ENCODE measurements around the gene GUCA2A.

Gene GUCA2A

DNA sequence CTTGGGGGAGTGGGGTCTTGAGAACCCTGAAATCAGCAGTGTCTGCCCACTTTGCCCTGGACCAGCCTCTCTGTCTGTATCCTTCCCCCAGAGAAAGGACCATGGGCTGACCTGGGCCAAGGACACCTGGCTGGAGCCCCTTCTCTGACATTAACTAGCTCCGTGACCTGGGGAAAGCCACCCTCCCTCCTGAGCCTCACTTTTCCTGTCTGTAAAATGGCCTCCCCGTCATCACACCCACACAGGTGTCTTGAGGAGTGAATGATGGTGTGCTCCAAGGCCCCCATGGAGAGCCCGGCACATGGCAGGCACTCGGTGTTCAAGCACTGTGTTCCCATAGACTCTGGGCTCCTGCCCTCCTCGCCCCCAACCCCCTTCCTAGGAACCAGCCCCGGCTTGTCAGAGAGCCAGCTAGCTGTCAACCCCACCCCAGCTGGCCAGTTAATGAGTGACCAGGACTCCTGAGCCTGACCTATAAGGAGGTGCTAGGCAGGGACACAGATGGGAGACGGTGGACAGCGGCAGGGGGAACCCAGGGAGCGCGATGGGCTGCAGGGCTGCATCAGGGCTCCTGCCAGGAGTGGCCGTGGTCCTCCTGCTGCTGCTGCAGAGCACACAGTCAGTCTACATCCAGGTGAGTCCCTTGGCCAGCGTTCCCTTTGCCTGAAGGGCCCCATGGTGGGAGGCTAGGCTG is 11.5 kb downstream of the GUCA2A start, which contains the start of gene GUCA2B:
TSS of gene GUCA2B (plus strand) at position 504 of the 694 bp plus-strand sequence. CDS start at position 545, 41 bp downstream.
- no peak for DNase-seq

DNA sequence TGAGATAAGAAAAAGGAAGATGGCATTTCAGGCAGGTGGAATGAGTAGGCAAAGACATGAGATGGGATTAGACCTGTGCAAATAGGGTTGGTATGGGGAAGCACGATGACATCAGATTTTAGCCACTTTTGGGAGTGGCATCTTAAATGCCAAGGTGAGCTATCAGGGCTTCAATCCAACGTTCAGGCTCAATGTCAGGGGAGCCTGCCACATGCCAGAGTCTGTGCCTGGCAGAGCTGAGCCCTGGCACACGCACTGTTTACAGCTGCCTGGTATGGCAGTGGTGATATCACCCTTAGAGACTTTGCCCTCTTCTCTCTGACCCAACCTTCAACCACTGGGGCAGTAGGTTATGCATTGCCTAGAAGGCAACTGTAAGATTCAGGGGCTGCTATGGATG is 12.4 kb downstream of the GUCA2A start:
- DNase-seq, result no peak

DNA sequence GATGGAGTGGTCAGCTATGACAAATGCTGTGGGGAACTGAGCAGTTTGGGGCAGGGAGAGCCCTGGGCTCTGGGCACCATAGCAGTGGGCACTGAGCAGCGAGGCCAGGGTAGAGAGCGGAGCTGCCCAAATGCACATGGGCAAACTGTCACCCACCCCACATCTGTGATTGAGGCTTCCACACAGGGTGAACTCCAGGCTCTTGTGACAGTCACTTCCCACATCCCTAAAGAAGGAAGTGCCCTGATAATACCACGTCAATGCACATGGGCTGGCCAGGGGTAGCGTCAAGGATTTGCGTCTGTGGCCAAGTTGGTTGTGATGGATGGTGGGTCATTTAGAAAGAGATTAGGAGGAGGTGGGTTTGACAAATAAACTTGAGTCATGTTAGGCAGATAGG is 13.9 kb downstream of the GUCA2A start:
- no peak for DNase-seq

DNA sequence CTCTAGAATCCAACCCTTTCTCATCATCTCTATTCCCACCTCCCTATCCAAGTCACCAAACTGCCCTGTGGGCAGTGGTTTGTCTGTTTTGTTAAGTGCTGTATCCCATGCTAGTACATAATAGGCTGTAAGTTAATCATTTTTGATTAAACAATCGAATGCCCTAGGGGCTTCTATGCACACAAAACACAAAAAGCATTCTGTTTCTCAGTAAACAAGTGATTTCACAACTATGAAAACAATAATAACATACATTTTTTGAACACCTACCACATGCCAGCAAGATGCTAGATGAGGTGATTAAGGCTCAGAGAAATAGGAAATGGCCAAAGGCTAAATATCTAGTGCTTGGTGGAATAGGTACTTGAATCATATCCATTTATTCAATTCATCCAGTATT is 16.4 kb downstream of the GUCA2A start:
- no peak for DNase-seq

DNA sequence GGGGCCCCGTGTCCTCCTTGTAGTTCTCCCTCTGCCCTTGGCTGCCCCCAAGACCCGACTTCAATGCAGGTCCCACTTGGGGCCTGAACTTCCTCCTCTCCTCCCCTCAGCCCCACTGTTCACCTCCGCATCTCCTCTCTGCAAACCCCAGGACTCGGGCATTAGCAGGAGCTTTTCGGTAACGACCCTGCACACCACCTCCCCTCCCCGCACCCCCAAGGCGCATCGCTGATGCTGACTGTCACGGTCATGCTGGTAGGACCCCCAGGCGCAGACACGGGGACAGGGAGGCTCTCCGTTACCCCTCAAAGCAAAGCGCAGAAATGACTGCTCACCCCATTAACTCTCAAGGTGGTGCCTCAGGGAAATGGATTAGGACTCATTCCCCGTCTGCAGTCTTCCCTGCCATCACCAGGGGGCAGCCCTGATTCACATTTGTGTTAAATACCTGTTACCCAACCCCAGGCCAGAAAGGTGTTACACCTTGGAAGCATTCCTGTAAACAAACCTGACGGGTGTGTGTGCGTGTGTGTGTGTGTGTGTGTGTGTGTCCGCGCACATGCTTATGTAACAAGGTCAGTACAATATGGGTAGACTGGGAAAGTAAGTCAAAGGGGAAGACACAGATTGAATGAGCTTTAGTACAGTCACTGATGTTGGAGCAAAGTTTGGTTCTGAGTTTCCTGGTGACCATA is 17.8 kb downstream of the GUCA2A start:
- DNase-seq, result peak; percentile 32 to 65 (median 48)

DNA sequence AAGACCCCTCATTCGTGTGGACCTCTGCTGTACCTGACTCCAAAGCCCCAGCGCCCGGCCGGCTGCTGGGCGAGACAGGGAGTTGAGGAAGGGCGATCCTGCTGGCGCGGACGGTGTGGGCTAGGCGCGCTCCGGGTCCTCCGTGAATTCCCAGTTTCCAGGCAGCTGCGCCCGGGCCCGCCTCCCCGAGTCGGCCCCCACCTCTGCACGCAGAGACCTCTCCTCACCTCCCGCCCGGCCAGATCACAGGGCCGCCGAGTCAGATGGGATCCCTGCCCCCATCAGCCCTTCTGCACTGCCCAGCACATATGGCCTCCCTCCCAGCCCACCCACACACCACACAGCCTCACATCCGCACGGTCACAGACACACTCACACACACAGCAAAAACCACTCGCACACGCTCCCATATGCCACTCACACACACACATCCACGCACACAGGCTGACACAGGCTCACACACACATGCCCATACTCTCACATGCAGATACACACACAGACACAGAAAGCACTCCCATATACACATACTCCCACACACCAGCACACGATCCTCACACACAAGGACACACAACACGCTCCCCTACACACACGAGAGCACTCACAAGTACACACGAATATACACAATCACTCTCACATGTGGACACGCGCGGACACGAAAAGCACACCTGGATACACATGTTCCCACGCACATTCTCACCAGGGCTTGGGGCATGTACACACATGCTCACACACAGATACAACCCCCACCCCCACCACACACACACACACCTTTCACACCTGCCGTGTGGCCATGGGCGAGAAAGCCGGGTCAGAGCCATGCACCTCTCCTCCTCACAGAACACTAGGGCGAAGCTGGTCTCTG is 18.6 kb downstream of the GUCA2A start:
- DNase-seq, result no peak

DNA sequence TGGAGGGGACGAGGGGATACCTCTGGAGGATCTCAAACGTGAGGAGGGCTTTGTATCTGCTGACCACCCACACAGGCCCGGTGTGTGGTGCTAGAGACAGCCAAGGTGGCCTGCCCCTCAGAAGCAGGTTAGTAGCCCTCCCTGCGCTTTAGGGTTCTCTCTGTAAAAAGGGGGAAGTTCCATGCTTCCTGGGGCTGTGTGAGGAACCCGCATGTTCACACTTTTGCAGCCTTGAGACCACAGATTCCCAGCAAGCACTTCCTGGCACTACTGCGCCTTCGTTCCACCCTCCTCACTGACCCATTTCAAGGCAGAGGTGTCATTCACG is 19.2 kb downstream of the GUCA2A start:
- no peak for DNase-seq

DNA sequence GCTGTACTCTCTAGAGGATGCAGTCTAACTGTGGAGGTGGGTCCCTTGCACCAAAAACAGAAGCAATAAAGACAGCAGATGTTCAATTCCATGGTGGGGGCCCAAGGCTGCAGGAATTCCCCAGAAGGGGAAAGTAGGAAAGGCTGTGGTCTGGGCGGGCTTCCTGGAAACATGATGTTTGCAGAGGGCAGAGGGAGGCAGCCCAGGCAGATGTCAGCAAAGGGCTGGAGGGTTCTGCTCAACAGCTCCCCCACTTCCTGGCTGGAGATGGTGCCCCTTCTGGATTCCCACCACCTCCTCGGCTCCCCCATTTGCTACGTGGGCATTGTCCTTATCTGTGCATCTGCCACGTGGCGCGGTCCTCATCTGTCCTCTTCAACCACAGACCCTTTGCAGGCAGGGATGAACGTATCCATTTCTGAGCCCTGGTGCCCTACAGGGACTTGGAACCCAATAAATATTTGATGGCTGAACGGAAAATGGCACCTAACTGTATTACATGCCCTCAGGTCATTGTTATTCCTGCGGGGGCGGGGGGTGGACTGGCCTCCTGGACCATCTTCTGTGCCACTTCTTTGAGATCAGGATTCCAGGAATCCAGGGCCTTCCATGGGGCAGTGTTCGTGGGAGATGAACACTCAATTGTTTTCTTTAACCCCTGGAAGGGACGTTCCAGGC is 19.7 kb downstream of the GUCA2A start:
- DNase-seq, result no peak

DNA sequence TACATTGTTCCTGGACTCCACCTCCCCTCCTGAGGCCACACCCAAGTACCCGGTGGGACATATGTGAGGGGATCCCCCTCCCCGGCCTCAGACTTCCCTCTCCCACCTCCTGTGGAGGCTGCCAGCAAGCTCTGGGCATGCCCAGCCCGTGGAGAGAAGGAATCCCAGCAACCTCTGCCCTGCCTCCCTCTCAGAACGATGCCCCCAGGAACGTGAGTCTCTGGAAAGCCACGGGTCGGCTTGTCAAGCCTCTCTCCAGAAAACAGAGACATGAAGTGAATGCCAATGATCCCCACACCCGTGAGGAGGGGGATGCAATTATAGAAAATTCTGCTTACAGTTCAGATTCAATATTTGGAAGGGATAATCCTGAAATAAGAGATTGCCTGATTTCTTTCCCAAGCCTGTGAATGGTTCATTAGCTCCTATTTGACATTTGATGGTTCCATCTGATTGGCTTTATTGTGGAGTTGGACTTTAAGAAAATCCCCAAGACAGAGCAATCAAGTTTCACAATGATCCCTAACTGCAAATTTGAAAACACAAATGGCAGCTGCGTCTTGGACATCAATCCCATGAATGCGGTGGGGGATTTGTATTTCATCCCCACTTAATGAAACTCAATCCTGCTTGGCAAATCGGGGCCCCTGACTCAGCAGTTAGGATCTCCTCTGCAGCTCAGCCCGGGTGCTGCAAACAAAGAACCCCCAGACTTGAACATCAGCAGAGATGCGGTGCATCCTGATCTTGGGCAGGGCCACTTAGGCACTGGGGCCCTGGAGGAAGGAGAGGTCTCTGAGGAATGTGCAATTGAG is 20.4 kb downstream of the GUCA2A start:
- no peak for DNase-seq

DNA sequence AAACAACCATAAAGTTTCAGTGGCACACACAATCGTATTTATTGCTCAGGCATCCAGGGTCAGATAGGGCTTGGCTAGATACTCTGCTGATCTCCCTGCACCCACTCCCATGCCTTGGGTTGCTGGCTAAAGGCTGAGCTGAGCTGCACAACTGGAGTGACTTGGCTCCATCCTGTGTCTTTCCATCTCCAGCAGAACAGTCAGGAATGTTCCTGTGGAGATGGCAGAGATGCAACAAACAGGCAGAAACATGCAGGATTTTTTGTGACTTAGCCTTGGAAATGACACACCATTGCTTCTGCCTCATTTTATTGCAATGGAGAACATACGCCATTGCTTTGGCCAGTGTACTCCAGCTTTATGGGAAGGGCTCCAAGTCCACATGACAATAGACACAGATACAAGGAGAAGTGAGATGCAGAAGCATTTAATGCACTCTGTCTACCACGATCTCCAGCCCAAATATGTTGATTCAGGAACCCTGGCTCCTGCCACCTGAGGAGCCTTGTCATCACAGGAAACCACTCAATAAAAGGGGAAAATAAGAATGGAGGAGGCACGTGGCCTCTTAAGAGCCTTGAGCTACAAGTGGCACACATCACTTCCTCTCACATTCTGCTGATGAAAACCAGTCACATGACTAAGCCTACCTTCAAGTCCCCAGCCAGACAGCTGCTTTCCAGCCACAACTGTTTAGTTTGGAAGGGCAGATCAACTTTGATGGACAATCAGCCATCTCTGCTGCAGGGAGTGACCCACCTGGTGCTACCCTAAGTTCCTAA is 21.5 kb downstream of the GUCA2A start:
- no peak for DNase-seq

DNA sequence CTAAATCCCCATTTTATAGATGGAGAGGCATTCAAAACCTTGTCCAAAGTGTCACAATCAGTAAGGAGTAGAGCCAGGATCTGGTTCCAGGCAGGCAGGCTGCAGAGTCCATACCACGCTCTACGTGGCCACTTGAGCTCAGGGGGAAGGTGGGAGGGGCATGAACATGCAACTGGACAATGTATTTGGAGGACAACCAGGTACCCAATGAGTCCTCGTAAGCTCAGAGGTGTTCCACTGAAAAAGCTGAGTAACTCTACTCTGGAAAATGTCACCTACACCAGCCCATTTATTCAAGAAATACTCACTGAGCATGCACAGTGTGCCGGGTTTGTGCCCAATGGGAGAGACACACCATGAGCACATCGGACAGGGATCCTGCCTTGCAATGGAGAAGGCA is 22.6 kb downstream of the GUCA2A start:
- DNase-seq, result no peak

DNA sequence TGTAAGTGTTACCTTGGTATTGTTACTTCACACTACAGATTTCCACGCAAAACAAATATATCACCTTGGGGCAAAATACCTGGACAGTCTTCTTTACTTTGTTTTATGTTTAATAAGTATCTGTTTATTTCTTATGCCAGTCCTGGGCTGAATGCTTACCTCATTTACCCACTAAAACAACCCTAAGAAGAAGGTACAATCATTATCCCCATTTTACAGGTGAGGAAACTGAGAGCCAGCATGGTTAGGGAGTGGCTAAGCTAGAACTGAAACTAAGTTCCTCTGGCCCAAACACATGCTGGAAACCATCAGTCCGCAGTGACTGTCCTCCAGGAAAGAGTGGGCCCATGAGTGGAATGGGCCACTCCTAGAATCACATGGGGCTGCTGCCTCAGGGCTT is 24.4 kb downstream of the GUCA2A start:
- DNase-seq, result no peak

DNA sequence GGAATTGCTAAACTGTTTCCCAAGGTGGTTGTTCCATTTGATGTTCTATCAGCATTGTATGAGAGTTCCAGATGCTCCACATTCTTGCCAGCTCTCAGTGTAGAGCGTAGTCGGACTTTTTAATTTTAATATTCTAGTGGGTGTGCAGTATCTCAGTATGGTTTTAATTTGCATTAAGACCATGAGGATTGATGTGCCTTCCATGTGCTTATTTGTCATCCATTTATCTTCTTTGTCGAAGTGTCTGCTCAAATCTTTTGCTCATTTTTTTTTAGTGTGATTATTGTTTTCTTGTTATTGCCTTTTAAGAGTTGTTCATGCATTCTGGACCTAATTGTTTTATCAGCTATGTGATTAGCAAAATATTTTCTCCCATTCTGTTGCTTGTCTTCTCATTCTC is 25.1 kb downstream of the GUCA2A start:
- no peak for DNase-seq

DNA sequence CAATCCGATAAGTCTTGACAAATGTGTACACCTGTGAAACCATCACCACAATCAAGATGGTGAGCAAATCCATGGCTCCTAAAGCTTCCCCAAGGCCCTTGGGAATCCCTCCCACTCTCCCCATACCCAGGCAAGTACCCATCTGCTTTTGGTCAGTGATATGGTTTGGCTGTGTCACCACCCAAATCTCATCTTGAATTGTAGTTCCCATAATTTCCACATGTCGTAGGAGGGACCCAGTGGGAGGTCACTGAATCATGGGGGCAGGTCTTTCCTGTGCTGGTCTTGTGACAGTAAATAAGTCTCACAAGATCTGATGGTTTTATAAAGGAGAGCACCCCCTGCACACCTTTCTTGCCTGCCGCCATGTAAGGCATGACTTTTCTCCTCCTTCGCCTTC is 26.0 kb downstream of the GUCA2A start:
- no peak for DNase-seq

DNA sequence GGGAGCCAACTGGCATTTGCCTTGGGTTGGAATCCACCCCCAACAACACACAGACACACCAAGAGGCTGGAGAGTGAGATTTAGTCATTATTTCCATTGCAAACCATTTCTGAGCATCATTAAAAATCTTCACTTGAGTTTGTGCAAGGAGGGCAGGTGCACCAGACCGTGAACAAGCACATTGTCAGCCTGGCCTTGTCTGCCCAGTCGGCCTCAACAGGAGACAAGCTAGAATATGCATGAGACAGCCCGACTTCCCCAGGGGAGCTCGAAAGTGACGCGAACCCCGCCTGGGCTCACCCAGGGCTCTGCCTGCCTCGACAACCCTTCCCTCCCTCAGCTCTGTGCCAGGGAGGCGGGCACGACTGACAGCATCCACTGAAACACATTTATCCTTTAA is 26.8 kb downstream of the GUCA2A start:
- no peak for DNase-seq

DNA sequence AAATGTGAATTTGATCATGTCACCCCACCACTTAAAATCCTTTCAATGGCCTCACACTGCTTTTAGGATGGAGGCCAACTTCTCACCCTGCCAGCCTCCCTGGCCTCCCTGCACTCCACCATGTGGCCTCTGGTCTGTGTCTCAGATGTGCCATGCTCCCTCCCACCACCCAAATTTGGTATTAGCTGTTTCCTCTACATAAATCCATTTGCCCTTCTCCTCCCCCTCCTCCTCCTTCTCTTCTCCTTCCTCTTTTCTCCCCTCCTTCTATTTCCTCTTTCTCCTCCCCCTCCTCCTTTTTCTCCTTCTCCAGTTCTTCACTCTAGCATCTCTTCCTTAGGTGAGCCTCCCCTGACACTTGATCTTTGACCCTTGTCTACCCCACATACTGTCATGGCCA is 28.1 kb downstream of the GUCA2A start:
- no peak for DNase-seq

DNA sequence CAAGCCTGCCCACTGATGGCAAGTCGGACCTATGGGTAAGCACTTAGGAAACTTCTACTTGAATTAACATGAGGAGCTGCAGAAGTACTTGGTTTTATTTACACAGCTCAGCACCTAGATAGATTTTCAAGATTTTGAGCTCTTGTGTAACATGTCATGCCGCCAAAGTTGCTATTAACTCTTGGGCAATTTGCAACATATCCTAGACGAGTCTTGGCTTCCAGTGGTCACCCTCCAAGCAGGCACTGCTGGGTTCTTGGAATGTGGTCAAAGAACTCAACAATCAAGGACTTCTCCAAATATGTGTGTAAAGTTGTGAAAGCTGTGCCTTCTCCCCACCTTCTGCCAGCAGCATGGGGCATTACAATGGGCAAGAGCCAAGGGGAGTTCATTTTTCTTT is 29.1 kb downstream of the GUCA2A start:
- no peak for DNase-seq

DNA sequence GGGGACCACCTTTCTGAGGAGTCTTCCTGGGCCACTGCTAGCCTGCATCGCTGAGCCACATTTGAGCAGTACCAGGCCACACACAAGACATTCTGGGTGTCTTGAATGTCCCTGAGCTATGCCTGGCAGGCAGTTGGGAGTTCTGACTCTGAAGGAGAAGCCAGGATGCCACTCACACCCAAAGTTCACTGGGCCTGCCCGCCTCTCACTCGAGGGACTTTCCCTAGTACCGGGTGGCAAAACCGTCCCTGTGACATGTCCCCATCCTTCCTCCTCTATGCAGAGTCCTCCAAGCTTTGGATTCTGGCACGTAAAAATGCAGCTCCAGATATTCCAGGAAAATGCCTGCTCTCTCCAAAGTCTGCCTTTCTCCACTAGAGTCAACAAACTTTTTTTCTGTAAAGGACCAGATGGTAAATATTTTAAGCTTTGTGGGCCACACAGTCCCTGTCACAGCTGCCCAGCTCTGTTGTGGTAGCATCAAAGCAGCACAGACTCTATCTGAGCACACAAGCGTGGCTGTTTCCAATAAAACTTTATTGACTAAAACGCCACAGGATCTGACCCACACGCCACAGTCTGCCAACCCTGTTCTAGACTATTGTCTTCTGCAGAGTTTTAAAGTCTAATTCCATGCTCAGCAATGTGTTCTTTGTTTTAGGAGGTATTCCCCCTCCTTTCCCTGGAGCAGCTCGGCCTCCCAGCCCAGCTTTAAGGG is 30.6 kb downstream of the GUCA2A start:
- no peak for DNase-seq

DNA sequence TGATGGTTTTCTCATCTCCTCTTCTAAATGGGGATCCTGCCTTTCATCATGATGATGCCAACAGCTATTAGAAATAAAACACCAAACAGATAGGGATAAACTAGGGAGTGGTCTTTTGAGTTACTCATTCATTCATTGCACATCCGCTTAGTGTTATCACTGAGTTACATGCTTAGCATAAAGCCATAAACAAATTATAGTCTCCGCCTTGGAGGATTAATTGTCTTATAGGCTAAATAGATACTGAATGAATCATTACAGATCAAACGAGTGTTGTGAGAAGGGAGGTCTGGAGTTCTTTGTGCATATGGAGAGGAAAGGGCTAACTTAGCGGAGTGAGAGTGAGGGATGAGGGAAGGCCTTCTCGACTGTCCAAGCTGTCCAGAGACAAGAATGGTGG is 31.2 kb downstream of the GUCA2A start:
- no peak for DNase-seq

DNA sequence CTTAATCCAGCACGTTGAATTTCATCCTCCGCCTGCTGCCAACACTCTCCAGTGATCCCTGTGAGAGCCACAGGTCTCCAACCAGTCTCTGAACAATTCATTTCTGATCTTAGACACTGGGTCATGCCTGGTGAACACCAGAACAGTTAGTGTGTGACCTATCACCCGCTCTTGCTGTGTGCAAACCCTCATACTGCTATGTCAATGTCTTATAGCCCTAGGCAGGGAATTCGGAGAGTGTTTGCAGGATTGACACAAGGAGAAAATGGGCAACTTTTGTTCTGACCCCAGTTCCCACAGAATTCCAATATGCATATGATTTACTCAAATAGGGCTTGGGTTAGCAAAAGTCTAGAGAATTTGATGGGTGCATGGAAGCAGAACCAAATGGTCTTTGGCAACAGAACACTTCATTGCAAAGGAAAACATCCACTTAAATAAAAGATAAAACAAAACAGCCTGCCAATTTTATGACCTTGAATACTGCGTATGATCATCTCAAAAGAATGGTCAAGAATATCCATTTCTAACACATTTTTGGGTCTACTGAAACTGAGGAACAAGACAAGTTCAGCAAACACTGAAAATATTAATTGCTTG is 34.4 kb downstream of the GUCA2A start:
- DNase-seq, result no peak

DNA sequence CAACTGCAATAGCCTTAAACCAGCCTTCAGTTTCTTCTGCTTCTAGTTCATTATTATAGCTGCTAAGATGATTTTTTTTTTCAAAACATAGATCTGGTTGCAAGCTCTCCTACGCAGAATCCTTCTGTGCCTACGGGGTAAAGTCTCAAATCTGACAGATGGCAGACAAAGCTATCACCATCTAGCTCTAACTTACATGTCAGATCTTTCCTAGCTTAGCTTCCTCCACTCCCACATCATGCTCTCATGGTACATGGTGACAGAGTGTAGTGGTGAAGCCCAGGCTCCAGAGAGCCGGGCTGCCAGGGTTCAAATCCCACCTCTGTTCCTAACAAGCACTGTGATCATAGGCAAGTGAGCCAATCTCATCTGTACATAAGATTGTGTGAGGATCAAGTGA is 35.6 kb downstream of the GUCA2A start:
- DNase-seq, result no peak

Measured in stimulated activated naive CD4-positive, alpha-beta T cell (primary cell).